H9 (cell line): ENCODE results near the gene C4orf36. TPM values are rescaled to one million over a fixed set of nuclear protein-coding genes. Genes with fewer than 3 reads are reported as not detected.

ENCODE experiments used
- DNase-seq: peaks from one replicate; pipeline ENCODE4 v3.0.0-alpha.2; 2017
- H2AFZ ChIP-seq: one replicate; pipeline ENCODE4 v1.6.1; 2013; ENCODE audit warnings: mild to moderate bottlenecking, low read length, control low read depth, moderate library complexity
- H2AK5ac ChIP-seq: 2 replicates; pipeline ENCODE4 v1.6.1; 2013; ENCODE audit warnings: low read length, control low read depth, mixed read lengths; ENCODE audit not compliant: insufficient read length
- H2BK120ac ChIP-seq: one replicate; pipeline ENCODE4 v1.6.1; 2013; ENCODE audit warnings: low read depth, mild to moderate bottlenecking, low read length, control low read depth, inconsistent platforms; ENCODE audit not compliant: poor library complexity, severe bottlenecking
- H2BK12ac ChIP-seq: 2 replicates; pipeline ENCODE4 v1.6.1; 2013; ENCODE audit warnings: low read length, control low read depth, mixed read lengths, low read depth; ENCODE audit not compliant: insufficient read length
- H2BK15ac ChIP-seq: 2 replicates; pipeline ENCODE4 v1.6.1; 2013; ENCODE audit warnings: low read depth, low read length, control low read depth
- H2BK20ac ChIP-seq: one replicate; pipeline ENCODE4 v1.6.1; 2013; ENCODE audit warnings: low read depth, mild to moderate bottlenecking, low read length, control low read depth, inconsistent platforms; ENCODE audit not compliant: poor library complexity, severe bottlenecking
- H2BK5ac ChIP-seq: 2 replicates; pipeline ENCODE4 v1.6.1; 2013; ENCODE audit warnings: low read length, control low read depth, mixed read lengths; ENCODE audit not compliant: insufficient read length
- H3K14ac ChIP-seq: 2 replicates; pipeline ENCODE4 v1.6.1; 2013; ENCODE audit warnings: low read length, control low read depth; ENCODE audit not compliant: insufficient read depth
- H3K18ac ChIP-seq: 2 replicates; pipeline ENCODE4 v1.6.1; 2013; ENCODE audit warnings: low read depth, mild to moderate bottlenecking, mixed read lengths, low read length, control low read depth; ENCODE audit not compliant: insufficient read length
- H3K23ac ChIP-seq: 2 replicates; pipeline ENCODE4 v1.6.1; 2013; ENCODE audit warnings: low read length, control low read depth, mixed read lengths, low read depth; ENCODE audit not compliant: insufficient read length
- H3K23me2 ChIP-seq: 2 replicates; pipeline ENCODE4 v1.6.1; 2013; ENCODE audit warnings: low read depth, mild to moderate bottlenecking, mixed read lengths, low read length, control low read depth; ENCODE audit not compliant: insufficient read length, poor library complexity, severe bottlenecking
- H3K27ac ChIP-seq: 2 replicates; pipeline ENCODE4 v1.5.1; 2013; ENCODE audit warnings: low read length, control low read depth, mixed read lengths, low read depth; ENCODE audit not compliant: insufficient read length
- H3K27me3 ChIP-seq: 2 replicates; pipeline ENCODE4 v1.6.1; 2013; ENCODE audit warnings: low read length, control low read depth, inconsistent platforms; ENCODE audit not compliant: insufficient read depth
- H3K4ac ChIP-seq: 2 replicates; pipeline ENCODE4 v1.6.1; 2013; ENCODE audit warnings: low read depth, mild to moderate bottlenecking, control low read depth, inconsistent platforms, low read length, moderate library complexity
- H3K4me1 ChIP-seq: 2 replicates; pipeline ENCODE4 v1.6.1; 2013; ENCODE audit warnings: low read length, control low read depth, inconsistent platforms; ENCODE audit not compliant: insufficient read depth
- H3K4me2 ChIP-seq: 2 replicates; pipeline ENCODE4 v1.6.1; 2013; ENCODE audit warnings: low read length, control low read depth, mixed read lengths; ENCODE audit not compliant: insufficient read length, insufficient read depth
- H3K56ac ChIP-seq: 2 replicates; pipeline ENCODE4 v1.6.1; 2013; ENCODE audit warnings: low read depth, mild to moderate bottlenecking, mixed read lengths, low read length, control low read depth; ENCODE audit not compliant: insufficient read length
- H3K79me1 ChIP-seq: 2 replicates; pipeline ENCODE4 v1.6.1; 2013; ENCODE audit warnings: low read depth, mild to moderate bottlenecking, moderate library complexity, low read length, control low read depth, inconsistent platforms; ENCODE audit not compliant: insufficient read depth, poor library complexity, severe bottlenecking
- H3K79me2 ChIP-seq: 2 replicates; pipeline ENCODE4 v1.6.1; 2013; ENCODE audit warnings: low read length, control low read depth, inconsistent platforms; ENCODE audit not compliant: insufficient read depth
- H3K9ac ChIP-seq: 2 replicates; pipeline ENCODE4 v1.6.1; 2013; ENCODE audit warnings: low read length, control low read depth, mixed read lengths; ENCODE audit not compliant: insufficient read length; ENCODE audit errors: extremely low read depth
- H3K9me3 ChIP-seq: one replicate; pipeline ENCODE4 v1.6.1; 2013; ENCODE audit warnings: low read depth, low read length, inconsistent platforms; ENCODE audit not compliant: control insufficient read depth
- H3T11ph ChIP-seq: one replicate; pipeline ENCODE4 v1.6.1; 2013; ENCODE audit warnings: mild to moderate bottlenecking, low read length, control low read depth, inconsistent platforms
- H4K20me1 ChIP-seq: one replicate; pipeline ENCODE4 v1.6.1; 2013; ENCODE audit not compliant: control insufficient read depth, insufficient read length, insufficient read depth
- H4K5ac ChIP-seq: 2 replicates; pipeline ENCODE4 v1.6.1; 2013; ENCODE audit warnings: low read depth, mild to moderate bottlenecking, mixed read lengths, low read length, control low read depth; ENCODE audit not compliant: insufficient read length
- H4K8ac ChIP-seq: replicated peaks from 2 replicates; pipeline ENCODE4 v1.6.1; 2013; ENCODE audit warnings: low read length, control low read depth, mixed read lengths, low read depth; ENCODE audit not compliant: insufficient read length
- H4K91ac ChIP-seq: 2 replicates; pipeline ENCODE4 v1.6.1; 2013; ENCODE audit warnings: low read depth, mild to moderate bottlenecking, moderate library complexity, mixed read lengths, low read length, control low read depth; ENCODE audit not compliant: insufficient read length
- H3K27ac Mint-ChIP-seq, 3 experiments: 2 replicates in 2 of 3; 3 replicates in 1 of 3; pipeline ENCODE4 v1.8.0; 2020 to 2021; ENCODE audit warnings: mixed read lengths in 3 of 3, mild to moderate bottlenecking in 1 of 3, moderate library complexity in 1 of 3
- H3K27me3 Mint-ChIP-seq: 2 replicates; pipeline ENCODE4 v1.8.0; 2021; ENCODE audit warnings: low read depth, mild to moderate bottlenecking, moderate library complexity, mixed read lengths
- H3K36me3 Mint-ChIP-seq, 3 experiments: 2 replicates in 2 of 3; 3 replicates in 1 of 3; pipeline ENCODE4 v1.8.0; 2020 to 2021; ENCODE audit warnings: low read depth in 3 of 3, mixed read lengths in 3 of 3; ENCODE audit not compliant: insufficient read depth in 1 of 3
- H3K4me1 Mint-ChIP-seq, 2 experiments: 2 replicates each; pipeline ENCODE4 v1.8.0; 2020; ENCODE audit warnings: mixed read lengths in 2 of 2
- H3K4me3 Mint-ChIP-seq, 2 experiments: 2 replicates in 1 of 2; 3 replicates in 1 of 2; pipeline ENCODE4 v1.8.0; 2020 to 2021; ENCODE audit warnings: mild to moderate bottlenecking in 2 of 2, mixed read lengths in 2 of 2, moderate library complexity in 1 of 2
- H3K9me3 Mint-ChIP-seq, 2 experiments: 2 replicates in 1 of 2; 3 replicates in 1 of 2; pipeline ENCODE4 v1.8.0; 2020; ENCODE audit warnings: mild to moderate bottlenecking in 2 of 2, mixed read lengths in 2 of 2, moderate library complexity in 1 of 2
- CTCF ChIP-seq: fragments of 200-600 bp; sonication (generic); conservative IDR thresholded peaks from 3 replicates; pipeline ENCODE4 v1.8.0; 2021; ENCODE audit warnings: antibody characterized with exemption, mild to moderate bottlenecking
- WGBS: extraction: QIAGEN DNeasy Blood & Tissue Kit; methylation state at CpG from one replicate; pipeline ENCODE4 v1.1.7; 2013; ENCODE audit warnings: missing lambda C conversion rate, low lambda C conversion rate, mixed read lengths; ENCODE audit not compliant: insufficient read length; ENCODE audit errors: extremely low coverage; 5-methylcytosine and 5-hydroxymethylcytosine counted together
- total RNA-seq: library from RNA; stranded (reverse); gene quantifications from 2 replicates; pipeline ENCODE4 v1.2.1, GENCODE V29; 2021

C4orf36 gene
- total RNA-seq, 1 experiment from 2014 or later: 2.2 TPM

GRCh38 chr4:86910820-86911684 lies 18.8 kb upstream of the C4orf36 start:
- no peaks in the 10 kb centered on the region for H3K36me3 Mint-ChIP-seq
- Histone ChIP-seq H3K4me1 (no peaks in the 10 kb centered on the region), H3K23ac (no peak overlapping the region), H2AK5ac (no peak overlapping the region), H3K27me3 (no peaks in the 10 kb centered on the region), H2BK5ac (no peak overlapping the region), H3K9ac (no peak overlapping the region), H3K18ac (no peak overlapping the region), H2BK20ac (no peak overlapping the region), H3T11ph (no peak overlapping the region), H3K23me2 (no peaks in the 10 kb centered on the region), H2BK15ac (no peak overlapping the region), H3K14ac (no peak overlapping the region), H2AFZ (no peak overlapping the region), H3K4ac (no peak overlapping the region), H4K91ac (no peak overlapping the region), H2BK12ac (no peak overlapping the region), H3K79me1 (no peaks in the 10 kb centered on the region), H4K8ac (no peak overlapping the region), H4K5ac (no peak overlapping the region), H2BK120ac (no peak overlapping the region), H3K56ac (no peak overlapping the region), H3K27ac (no peak overlapping the region), H3K9me3 (no peaks in the 10 kb centered on the region), H3K79me2 (no peaks in the 10 kb centered on the region), H3K4me2 (no peak overlapping the region), H4K20me1 (peaks cover 4% of the 10 kb centered on the region)
- H3K4me1 Mint-ChIP-seq: peaks cover 3 to 4% of the 10 kb centered on the region in 2 experiments; a peak in 2 of 4 replicates
- no CpG with 5 or more reads among the region's 7 CpGs for WGBS
- no peaks in the 10 kb centered on the region for H3K27me3 Mint-ChIP-seq
- H3K27ac Mint-ChIP-seq: no peak overlapping the region
- no peaks in the 10 kb centered on the region for H3K9me3 Mint-ChIP-seq
- DNase-seq: no peak
- no peak overlapping the region for H3K4me3 Mint-ChIP-seq
- TF ChIP-seq CTCF: no peak
